DMS153 treated with DMSO at 0.1 percent for 48 hours (cell line): ENCODE measurements around the gene SYDE1.
A peak's percentile ranks its signal among the peaks of the same experiment; 100 is the strongest.
"Not testable (repeated sequence)": the region's sequence is repeated elsewhere in the genome, so short reads cannot be mapped to it uniquely, and the experiment has no call there.

Experiments used
- DNase-seq: peaks from one replicate; lab custom pipeline; 2025; ENCODE audit not compliant: unreplicated experiment; lab: John Stamatoyannopoulos, UW

The SYDE1 gene

GRCh38 chr19:15107061-15108010, at the start of gene SYDE1:
SYDE1 (plus strand) TSS chr19:15107401; CDS start chr19:15107434, 33 bp downstream.
- no peak for DNase-seq

GRCh38 chr19:15062036-15062435, 45.2 kb upstream of the SYDE1 start:
- no peak for DNase-seq

- not testable (repeated sequence) for DNase-seq
These were observed 36.8 kb upstream of the SYDE1 start for GRCh38 chr19:15070386-15070785.

GRCh38 chr19:15072930-15073647, 34.1 kb upstream of the SYDE1 start:
- no peak for DNase-seq

GRCh38 chr19:15074371-15074770, 32.8 kb upstream of the SYDE1 start:
- no peak for DNase-seq

GRCh38 chr19:15075806-15076205, 31.4 kb upstream of the SYDE1 start:
- DNase-seq = no peak

GRCh38 chr19:15080002-15080401, 27.2 kb upstream of the SYDE1 start:
- DNase-seq = not testable (repeated sequence)

- DNase-seq = no peak
These were observed 25.3 kb upstream of the SYDE1 start, which contains the start of gene OR1I1 for GRCh38 chr19:15081911-15082310. OR1I1 (plus strand) TSS chr19:15082211; CDS start chr19:15087066, 4,855 bp downstream.

- no peak for DNase-seq
These were observed 20.0 kb upstream of the SYDE1 start for GRCh38 chr19:15087182-15087581.

GRCh38 chr19:15091918-15092753, 15.1 kb upstream of the SYDE1 start:
- peak; percentile 29 for DNase-seq

- no peak for DNase-seq
These were observed 14.2 kb upstream of the SYDE1 start for GRCh38 chr19:15093001-15093400.

- no peak for DNase-seq
These were observed 11.0 kb upstream of the SYDE1 start for GRCh38 chr19:15096223-15096622.

- DNase-seq = not testable (repeated sequence)
These were observed 9.2 kb upstream of the SYDE1 start for GRCh38 chr19:15097980-15098379.

GRCh38 chr19:15098460-15098859, 8.7 kb upstream of the SYDE1 start:
- DNase-seq = no peak

- no peak for DNase-seq
These were observed 8.1 kb upstream of the SYDE1 start for GRCh38 chr19:15099017-15099582.

- no peak for DNase-seq
These were observed 5.6 kb upstream of the SYDE1 start for GRCh38 chr19:15101479-15102082.

GRCh38 chr19:15104003-15104402, 3.2 kb upstream of the SYDE1 start:
- no peak for DNase-seq

GRCh38 chr19:15104411-15104810, 2.8 kb upstream of the SYDE1 start:
- no peak for DNase-seq

GRCh38 chr19:15105044-15105443, 2.2 kb upstream of the SYDE1 start:
- DNase-seq = no peak

GRCh38 chr19:15108145-15108844, 1.1 kb downstream of the SYDE1 start:
- no peak for DNase-seq
